SHP77 treated with DMSO at 0.1 percent for 48 hours (cell line): ENCODE measurements around the gene LSM14A.

ENCODE experiments used
- DNase-seq: peaks from one replicate; lab custom pipeline; 2025; lab: John Stamatoyannopoulos, UW

Gene LSM14A

GRCh38 chr19:34256835-34257558 is 84.7 kb downstream of the LSM14A start:
- DNase-seq = no peak

DNA sequence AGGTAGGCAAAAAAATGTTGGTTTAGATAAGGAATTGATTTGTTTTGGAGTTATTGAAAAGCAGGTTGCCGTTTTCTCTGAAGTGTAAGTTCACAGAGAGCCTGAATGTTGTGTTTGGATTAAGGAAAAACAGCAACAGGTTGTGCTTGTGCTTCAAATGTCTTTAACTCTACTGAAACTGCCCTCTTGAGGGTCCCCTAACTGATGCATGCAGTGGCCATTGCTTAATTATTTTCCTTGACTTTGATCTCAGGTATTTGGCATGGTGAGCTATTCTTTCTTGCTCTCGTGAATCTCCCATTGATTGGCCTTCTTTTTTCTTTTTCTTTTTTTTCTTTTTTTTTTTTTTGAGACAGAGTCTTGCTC is 85.2 kb downstream of the LSM14A start:
- DNase-seq = no peak

- no peak for DNase-seq
These were observed 87.2 kb downstream of the LSM14A start for GRCh38 chr19:34259367-34260095.

DNA sequence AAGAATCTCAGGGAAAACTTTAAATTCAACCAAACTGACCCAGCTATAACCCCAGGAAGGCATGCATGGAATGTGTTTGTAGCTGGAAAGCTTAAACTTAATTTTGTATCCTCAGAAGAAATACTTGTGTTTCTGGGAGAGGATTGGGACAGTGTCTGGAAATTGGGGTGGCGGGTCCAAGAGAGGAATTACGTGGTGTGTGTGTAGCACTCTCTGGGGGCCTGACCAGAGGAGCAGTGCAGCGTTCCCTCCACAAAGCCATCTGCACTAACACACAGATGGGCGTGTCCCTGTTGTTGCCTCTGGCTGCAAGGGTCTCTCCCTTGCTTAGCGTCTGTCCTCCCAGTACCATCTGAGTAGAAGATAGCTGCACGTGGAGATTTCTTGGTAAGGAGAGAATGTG is 88.5 kb downstream of the LSM14A start:
- no peak for DNase-seq

- DNase-seq = no peak
These were observed 89.2 kb downstream of the LSM14A start for GRCh38 chr19:34261334-34262109.

GRCh38 chr19:34263745-34264237 is 91.5 kb downstream of the LSM14A start:
- no peak for DNase-seq

- no peak for DNase-seq
These were observed 92.9 kb downstream of the LSM14A start for GRCh38 chr19:34265221-34265650.

DNA sequence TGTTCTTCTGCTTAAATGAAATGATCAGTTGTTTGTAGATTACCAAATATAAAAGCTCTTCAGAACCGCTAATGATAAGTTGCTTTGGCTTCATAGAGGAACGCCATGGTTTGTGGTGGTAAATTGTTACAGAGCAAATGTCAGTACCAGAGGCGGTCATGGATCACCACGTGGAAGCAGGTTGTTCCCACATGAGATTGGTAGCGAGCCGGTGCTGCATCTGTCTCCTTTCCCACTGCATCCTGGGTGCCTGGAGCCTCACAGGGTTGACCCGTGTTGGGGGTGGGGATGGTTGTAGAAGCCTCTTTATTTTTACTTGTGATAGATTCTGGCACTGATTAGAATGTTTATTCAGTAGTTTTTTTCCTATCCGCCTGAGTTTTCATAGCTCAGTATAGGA is 96.8 kb downstream of the LSM14A start:
- DNase-seq = no peak

GRCh38 chr19:34269489-34269888 is 97.2 kb downstream of the LSM14A start:
- DNase-seq = no peak

- no peak for DNase-seq
These were observed 97.8 kb downstream of the LSM14A start for GRCh38 chr19:34269968-34270621.

GRCh38 chr19:34273121-34273520 is 100.8 kb downstream of the LSM14A start:
- DNase-seq = no peak

- no peak for DNase-seq
These were observed 102.1 kb downstream of the LSM14A start for GRCh38 chr19:34274284-34274826.

DNA sequence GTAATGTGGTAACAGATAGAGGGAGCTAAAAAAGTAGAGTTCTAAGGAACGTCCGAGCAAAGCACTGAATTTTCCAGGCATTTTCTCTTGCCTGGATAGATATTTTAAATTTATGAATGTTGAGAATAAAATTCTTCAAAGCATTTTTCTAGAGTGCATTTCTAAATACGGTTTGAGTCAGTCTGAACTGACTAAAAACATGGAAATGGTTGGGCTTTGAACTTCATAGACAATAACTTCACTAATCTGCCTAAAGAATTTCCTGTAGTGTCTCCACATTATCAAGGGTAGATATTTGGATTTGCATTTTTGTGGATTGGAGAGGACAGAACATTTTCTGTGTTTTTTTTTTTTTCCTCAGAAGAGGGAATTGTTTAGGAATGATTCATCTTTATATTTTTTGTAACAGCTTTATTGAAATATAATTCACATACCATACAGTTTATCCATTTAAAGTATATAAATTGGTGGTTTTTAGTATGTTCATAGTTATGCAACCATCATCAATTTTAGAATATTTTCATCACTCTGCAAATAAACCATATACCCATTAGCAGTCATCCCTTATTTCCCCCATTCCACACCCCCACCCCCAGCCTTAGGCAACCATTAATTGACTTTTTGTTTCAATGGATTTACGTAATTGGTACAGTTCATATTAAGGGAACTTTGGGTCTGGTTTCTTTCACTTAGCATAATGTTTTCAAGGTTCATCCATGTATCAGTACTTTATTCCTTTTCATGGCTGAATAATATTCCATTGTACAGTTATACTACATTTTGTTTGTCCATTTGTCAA is 102.7 kb downstream of the LSM14A start:
- DNase-seq = no peak

DNA sequence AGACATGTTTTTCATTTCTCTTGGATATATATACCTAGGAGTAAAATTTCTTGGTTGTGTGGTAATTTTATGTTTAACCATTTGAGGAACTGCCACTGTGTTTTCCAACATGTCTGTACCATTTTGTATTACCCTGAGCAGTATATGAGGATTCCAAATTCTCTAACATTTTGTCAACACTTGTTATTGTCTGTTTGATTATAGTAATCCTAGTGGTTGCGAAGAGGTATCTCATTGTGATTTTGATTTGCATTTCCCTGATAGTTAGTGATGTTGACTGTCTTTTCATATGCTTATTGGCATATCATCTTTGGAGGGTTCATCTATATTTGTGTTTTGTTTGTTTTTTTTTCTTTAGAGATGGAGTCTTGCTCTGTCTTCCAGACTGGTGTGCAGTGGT is 103.4 kb downstream of the LSM14A start:
- no peak for DNase-seq

- DNase-seq = no peak
These were observed 104.3 kb downstream of the LSM14A start for GRCh38 chr19:34276614-34277013.

- no peak for DNase-seq
These were observed 104.9 kb downstream of the LSM14A start for GRCh38 chr19:34277244-34277643.

DNA sequence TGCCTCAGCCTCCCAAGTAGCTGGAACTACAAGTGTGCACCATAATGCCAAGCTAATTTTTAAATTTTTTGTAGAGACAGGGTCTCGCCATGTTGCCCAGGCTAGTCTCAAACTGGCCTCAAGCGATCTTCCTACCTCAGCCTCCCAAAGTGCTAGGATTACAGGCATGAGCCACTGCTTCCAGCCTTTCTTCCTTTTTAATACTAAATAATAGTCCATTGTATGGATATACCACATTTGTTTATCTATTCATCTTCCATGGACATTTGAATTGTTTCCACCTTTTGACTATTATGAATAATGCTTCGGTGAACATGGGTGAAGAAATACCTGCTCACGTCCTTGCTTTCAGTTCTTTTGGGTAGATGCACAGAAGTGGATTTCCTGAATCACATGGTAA is 106.5 kb downstream of the LSM14A start:
- DNase-seq = no peak
